Measurements from ENCODE around the gene REC114.
"Not testable (repeated sequence)": the region's sequence is repeated elsewhere in the genome, so short reads cannot be mapped to it uniquely, and the experiment has no call there.

REC114 gene

DNA sequence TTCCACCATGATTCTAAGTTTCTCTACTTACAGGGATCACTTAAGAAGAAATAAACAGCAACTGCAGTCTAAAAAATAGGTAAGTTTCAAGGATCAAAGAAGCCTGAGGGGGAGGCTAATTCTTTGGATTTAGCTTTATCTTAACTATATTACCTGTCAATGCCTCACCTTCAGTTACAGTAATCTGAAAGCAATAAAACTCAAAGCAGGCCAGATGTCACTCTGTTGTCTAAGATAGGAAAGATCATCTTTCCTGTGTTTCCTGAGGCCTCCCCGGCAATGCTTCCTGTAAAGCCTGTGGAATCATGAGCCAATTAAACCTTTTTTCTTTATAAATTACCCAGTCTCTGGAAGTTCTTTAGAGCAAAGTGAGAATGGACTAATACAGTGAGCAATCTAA lies 130.1 kb downstream of the REC114 start:
- in situ Hi-C loops (cut with MboI; ENCODE audit: low sequenced_read_pairs): no loop called here

GRCh38 chr15:73573572-73573971 lies 130.6 kb downstream of the REC114 start:
- in situ Hi-C loops (cut with MboI; ENCODE audit: low sequenced_read_pairs): no loop called here

- in situ Hi-C loops (cut with MboI; ENCODE audit: low sequenced_read_pairs): no loop called here
Measured at GRCh38 chr15:73575636-73576247, 132.8 kb downstream of the REC114 start.

DNA sequence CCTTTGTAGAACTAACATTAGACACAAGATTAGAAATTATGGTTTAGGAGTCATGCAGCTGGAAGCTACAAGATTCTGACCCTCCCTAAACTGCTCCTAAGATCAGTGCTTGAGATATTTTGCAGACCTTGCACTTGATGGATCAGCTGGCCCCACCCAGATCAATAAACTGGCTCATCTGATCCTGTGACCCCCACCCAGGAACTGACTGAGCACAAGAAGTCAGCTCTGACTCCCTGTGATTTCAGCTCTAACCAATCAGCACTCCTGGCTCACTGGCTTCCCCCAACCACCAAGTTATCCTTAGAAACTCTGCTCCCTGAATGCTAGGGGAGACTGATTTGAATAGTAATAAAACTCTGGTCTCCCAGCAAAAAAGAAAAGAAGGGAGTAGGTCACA lies 134.6 kb downstream of the REC114 start:
- in situ Hi-C loops (cut with MboI; ENCODE audit: low sequenced_read_pairs): not testable (repeated sequence)

- in situ Hi-C loops (cut with MboI; ENCODE audit: low sequenced_read_pairs): no loop called here
Measured at GRCh38 chr15:73578026-73578425, 135.1 kb downstream of the REC114 start.

- in situ Hi-C loops (cut with MboI; ENCODE audit: low sequenced_read_pairs): no loop called here
Measured at GRCh38 chr15:73582851-73583379, 140.0 kb downstream of the REC114 start.

DNA sequence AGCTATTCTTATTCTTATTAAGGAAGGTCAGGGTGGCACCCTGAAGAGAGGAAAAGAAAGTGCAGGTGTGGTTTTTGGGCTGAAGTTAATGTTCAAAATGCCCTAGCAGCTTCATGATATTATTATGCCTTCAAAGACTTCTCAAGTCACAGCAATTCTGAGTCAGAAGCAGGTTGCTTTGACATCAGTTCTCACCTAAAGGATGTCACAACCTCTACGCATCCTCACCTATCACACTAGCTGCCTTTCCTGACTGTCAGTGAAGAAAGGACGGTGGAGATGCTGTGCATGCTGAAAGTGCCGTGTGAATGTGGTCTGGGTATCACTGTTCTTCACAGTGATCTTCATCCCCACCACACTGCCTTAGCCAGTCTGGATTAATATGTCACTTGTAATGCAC lies 140.6 kb downstream of the REC114 start:
- in situ Hi-C loops (cut with MboI; ENCODE audit: low sequenced_read_pairs): no loop called here

DNA sequence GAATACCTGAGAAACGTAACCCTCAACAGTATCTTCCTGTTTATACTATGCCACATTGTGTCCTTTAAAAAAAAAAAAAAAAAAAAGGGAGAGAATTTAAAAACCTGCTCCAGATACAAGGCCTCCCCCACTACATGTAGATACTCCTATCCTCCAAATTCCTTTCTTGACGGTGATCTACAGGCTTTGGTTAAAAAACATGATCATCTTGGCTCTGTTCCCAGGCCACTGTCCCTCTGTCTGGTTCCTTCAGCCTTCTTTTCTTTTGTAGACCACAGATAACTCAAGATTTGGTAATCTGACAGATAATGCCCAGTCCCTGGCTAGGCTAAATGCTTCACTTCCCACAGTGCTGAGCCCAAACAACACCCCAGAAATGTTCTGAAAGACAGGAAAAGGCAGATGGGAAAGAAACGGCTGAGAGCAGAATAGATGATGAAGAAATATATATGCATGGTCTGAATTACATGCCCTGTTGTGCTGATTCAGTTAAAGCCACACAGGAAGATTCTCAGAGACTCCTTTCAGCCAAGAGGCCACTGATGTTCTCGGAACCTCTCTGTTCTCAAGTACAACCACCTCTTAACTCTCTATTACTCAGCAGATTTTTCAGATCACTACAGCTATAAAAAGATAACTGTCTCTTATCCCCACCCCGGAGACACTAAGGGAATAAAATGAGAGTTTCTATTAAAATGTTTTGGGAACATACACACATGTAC lies 141.9 kb downstream of the REC114 start:
- in situ Hi-C loops (cut with MboI; ENCODE audit: low sequenced_read_pairs): no loop called here

GRCh38 chr15:73585871-73586654 lies 143.1 kb downstream of the REC114 start:
- in situ Hi-C loops (cut with MboI; ENCODE audit: low sequenced_read_pairs): no loop called here

DNA sequence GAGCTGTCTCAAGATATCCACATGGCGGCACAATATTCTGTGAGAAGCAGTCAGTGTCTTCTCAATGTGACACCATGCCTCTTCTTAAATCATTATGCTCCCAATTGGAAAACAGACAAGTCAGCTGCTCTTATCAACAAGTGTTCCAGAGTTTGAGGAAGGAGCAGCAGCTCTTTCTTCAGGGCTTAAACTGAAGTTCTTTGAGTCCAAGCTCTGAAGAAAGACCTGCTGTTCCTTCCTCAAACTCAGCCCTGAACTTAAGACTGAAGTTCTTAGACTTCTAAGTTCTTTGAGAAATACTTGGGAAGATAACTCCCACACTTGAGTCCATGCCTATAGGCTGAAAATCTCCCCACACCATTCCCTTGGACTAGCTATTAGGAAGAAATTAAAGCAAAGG lies 146.8 kb downstream of the REC114 start:
- in situ Hi-C loops (cut with MboI; ENCODE audit: low sequenced_read_pairs): no loop called here

- in situ Hi-C loops (cut with MboI; ENCODE audit: low sequenced_read_pairs): no loop called here
Measured at GRCh38 chr15:73590263-73590662, 147.3 kb downstream of the REC114 start.

DNA sequence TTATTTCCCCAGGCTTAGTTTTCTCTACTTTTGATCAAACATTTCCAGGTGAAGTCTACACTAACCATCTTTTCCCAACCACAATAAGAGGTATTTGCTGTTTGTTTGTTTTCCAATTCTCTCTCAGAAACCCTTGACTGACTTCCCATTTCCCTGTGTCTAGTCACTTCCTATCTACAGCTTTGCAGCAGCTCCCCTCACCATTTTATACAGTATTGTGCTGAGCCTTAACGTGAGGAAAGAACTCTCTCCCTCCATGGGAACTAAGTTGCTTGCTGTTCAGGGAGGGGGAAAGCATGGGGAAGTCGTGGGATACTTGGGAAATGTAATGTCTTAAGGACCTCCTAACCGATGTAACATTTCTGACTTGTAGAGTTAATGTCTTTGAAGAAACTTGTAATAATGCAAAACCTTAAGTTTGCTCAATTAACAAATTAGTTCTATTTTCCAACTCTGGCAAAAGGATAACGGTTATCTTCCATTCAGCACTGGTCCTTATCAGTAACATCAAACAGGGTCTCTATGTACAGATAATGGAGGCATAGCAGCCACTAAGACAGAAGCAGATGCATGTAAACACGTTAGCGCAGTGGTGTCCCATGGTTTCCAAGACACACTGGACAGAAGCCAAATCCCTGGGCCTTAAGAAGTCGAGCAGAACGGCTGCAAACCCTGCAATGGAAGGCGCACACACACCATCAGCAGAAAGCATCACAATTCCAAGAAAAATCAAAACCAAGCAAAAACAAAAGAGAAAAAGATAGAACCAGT lies 150.5 kb downstream of the REC114 start:
- in situ Hi-C loops (cut with MboI; ENCODE audit: low sequenced_read_pairs): no loop called here

DNA sequence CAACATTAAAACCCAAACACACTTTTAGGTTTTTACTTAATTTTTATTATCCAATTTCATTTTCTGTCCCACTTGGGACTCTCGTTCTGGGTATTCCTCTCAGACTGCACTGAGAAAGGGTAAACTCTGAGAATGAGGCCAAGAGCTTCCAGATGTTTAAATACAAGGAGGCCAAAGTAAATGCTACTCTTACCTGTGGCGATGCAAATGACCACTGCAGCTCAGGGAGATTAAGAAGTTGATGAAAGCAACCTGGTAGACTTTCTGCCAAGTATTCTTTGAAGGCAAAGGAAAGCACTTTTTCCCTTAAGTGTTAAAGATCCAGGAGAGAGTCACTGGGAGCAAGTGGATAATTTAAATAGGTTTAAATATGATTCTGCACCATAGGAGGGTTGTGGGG lies 151.1 kb downstream of the REC114 start:
- in situ Hi-C loops (cut with MboI; ENCODE audit: low sequenced_read_pairs): no loop called here

- in situ Hi-C loops (cut with MboI; ENCODE audit: low sequenced_read_pairs): no loop called here
Measured at GRCh38 chr15:73596174-73596573, 153.2 kb downstream of the REC114 start.

DNA sequence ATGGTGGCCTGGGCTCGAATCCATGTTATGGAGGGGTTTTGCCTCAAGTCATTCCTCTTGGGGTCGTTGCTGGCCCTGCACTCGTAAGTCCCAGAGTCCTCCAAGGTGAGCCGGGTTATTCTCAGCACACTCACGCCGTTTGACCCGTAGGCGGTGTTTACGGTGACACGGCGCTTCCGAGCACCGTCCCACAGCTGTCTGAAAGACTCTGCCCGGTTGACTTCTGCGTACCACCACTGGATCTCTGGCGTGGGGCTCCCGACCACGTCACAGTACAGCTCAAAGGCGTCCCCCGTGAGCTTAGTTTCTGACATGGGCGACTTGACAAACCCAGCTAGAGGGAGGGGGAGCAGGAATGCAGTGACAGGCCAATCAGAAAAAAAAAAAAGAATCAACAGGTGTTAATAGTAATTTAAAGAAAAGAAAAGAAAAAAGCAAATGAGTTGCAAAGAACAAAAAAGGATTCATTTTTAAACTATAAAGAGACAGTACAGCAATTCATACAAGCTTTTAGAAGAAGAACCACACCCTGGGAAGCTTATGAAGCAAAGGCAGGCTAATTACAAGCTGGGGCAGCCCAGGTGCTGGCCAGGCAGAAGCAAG lies 154.2 kb downstream of the REC114 start:
- in situ Hi-C loops (cut with MboI; ENCODE audit: low sequenced_read_pairs): no loop called here

DNA sequence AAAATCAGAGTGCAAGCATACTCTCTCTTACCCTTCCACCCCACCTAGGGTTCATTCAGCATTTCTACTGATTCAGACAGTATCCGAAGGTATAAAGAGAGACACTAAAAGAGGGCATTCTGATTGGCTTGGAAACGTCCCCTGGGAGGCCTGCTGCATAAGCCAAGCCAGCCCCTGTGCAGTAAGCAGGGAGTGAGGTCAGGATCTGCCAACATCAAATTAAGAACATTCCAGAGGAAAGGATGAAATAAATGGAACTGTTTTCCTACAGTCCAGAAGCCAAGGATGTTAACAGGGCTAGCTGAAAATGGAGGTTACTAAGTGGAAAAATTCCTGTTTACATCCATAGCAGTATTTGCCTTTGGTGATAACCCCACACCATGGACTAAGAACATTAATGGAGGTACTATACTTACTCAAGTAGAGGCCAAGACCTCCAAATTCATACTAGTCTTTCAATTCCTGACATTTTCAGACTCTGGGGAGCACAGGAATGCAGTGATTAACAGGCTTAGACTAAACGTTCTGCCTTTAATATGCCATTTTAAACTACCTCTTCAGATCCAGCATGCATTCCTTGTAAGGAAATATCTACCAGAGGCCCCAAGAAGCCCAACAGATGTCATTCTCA lies 155.7 kb downstream of the REC114 start:
- in situ Hi-C loops (cut with MboI; ENCODE audit: low sequenced_read_pairs): no loop called here

- in situ Hi-C loops (cut with MboI; ENCODE audit: low sequenced_read_pairs): no loop called here
Measured at GRCh38 chr15:73599934-73600333, 157.0 kb downstream of the REC114 start.

DNA sequence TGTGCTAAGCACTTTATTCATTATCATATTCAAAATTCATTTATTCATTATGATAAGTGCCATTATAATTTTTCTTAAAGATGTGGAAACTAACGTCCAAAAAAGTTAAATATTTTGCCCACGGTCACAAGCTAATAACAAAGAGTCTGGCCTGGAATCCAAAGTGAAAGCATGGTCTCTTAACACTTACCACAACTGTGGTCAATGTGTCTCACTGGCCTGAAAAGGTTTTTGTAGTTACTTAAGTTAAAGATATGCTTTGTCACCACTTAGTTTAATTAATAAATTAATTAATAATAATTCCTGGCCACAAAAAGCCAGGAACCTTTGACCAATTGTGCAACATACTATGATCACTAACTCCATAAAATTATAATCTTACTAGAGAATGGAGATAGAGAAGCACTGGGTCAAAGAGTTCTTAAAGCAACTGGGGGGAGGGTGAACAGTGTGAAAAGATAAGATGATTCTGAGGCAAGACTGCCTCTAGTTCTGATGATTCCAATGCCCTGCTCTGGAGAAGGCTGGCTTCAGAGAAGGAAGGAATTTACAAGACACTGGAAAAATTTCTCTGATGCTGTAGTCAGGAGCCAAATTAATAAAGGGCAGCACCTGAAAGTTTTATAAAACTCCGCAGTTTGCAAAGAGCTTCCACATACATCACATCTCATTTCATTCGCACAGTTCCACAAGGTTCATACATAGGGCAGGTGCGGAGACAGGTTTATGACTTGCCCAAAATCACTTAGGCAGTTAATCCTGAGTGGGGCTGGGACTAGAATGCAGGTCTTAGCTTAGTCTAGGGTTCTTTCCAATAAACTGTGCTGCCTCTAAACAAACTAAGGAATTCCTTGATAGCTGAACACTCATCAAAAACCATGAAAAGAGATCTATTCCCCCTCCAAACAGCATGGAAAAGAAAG lies 157.7 kb downstream of the REC114 start:
- in situ Hi-C loops (cut with MboI; ENCODE audit: low sequenced_read_pairs): no loop called here
